GM12873 (cell line): Measurements from ENCODE around the gene ABCC8.

ENCODE experiments used
- CTCF ChIP-seq: IDR thresholded peaks from 2 replicates; pipeline ENCODE4 v1.5.1; 2012; ENCODE audit warnings: low read depth, mild to moderate bottlenecking, moderate library complexity, low read length, control low read depth; ENCODE audit not compliant: insufficient read depth; ENCODE audit errors: missing control alignments

ABCC8 gene

GRCh38 chr11:17403980-17404759, 72.5 kb downstream of the ABCC8 start:
- no peak for TF ChIP-seq CTCF

- TF ChIP-seq CTCF = no peak
These were observed 74.2 kb downstream of the ABCC8 start for GRCh38 chr11:17402486-17402885.

GRCh38 chr11:17401841-17402240, 74.8 kb downstream of the ABCC8 start:
- TF ChIP-seq CTCF = no peak

GRCh38 chr11:17401316-17401715, 75.3 kb downstream of the ABCC8 start:
- no peak for TF ChIP-seq CTCF

- TF ChIP-seq CTCF = no peak
These were observed 76.4 kb downstream of the ABCC8 start for GRCh38 chr11:17400048-17400775.

GRCh38 chr11:17399236-17399635, 77.4 kb downstream of the ABCC8 start:
- TF ChIP-seq CTCF = no peak

GRCh38 chr11:17397311-17398002, 79.2 kb downstream of the ABCC8 start:
- TF ChIP-seq CTCF = no peak
